LNCAP (cell line): ENCODE data around the gene ATAD3A.

Experiments
- CTCF ChIP-seq: fragments of 450-650 bp; IDR thresholded peaks from 2 replicates; pipeline ENCODE4 v1.5.1; 2017; ENCODE audit warnings: mild to moderate bottlenecking

ATAD3A gene

DNA sequence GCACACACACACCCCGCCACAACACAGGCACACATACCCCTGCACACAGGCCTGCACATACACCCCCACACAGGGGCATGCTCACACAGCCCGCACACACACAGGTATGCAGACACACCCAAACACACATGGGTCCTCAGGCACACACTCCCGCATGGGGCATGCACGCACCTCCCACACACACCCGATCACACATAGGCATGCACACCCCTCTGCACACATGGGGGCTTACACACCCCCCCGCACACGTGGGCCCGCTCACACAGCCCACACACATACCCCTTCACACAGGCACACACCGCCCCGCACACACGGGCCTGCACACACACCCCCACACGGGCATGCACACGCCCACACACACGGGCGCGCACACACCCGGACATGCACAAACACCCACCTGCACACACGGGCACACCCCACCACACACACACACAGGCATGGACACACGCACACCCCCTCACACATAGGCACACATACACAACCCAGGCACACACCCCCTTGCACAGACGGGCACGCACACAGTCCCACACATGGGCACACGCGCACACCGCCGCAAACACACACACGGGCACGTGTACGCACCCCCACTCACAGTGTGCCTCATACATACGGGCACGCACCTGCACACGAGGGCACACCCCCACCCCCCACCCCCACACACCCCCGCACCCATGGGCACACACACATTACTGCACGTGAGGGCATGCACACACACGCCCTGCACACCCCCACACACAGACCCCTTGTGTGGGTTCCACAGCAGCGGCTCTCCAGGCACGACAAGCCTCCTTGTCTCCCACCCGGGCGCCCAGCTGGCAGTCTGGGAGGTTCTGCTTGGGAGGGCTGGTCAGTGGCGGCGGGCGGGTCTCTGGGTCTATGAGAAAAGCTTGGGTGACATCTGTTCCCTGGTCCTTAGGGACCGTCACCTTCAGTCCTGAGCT, 32.1 kb upstream of the ATAD3A start:
- TF ChIP-seq CTCF = no peak

DNA sequence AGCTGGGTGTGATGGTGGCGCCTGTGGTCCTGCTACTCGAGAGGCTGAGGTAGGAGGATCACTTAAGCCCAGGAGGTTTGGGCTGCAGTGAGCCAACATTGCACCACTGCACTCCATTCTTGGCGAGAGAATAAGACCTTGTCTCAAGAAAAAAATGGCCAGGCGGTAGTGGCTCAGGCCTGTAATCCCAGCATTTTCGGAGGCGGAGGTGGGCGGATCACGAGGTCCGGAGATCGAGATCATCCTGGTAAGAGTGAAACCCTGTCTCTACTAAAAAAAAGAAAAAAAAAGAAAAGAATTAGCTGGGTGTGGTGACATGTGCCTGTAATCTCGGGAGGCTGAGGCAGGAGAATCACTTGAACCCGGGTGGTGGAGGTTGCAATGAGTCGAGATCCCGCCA, 29.1 kb upstream of the ATAD3A start:
- TF ChIP-seq CTCF = no peak

- no peak for TF ChIP-seq CTCF
Measured at GRCh38 chr1:1483714-1484113, 28.2 kb upstream of the ATAD3A start.

DNA sequence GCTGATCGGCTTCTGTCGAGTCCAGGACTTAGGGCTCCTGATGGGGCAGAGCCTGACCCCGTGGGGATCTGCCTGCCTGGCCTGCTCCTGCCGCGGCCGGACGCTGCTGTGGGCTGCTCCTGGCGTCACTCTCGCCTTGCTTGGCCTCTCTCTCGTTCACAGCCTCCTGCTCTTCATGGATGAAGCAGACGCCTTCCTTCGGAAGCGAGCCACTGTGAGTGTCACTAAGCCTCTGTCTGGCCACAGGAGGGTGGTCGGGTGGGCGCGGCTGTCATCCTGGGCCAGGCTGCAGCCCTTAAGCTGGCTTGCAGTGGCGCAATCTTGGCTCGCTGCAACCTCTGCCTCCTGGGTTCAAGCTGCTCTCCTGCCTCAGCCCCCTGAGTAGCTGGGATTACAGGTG, 24.3 kb upstream of the ATAD3A start:
- no peak for TF ChIP-seq CTCF

- TF ChIP-seq CTCF = no peak
Measured at GRCh38 chr1:1489231-1489630, 22.7 kb upstream of the ATAD3A start.

DNA sequence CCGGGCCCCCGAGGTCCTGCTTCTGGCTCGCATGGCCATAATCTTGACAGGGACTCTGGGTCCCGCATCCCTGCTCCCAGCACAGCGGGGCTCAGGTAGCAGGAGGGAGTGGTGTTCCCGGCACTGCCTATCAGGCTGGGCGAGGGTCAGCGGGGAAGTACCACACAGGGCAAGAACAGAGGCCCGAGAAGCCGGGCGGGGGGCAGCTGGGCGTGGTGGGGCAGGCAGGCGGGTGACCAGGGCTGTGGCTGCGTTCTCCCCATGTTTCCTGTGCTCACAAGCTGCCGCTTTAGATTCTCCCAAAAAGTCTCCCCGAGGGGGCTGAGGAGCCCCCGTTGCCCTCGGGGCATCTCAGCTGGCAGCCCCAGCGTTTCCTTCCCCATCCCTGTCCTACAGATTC, 22.1 kb upstream of the ATAD3A start:
- TF ChIP-seq CTCF = no peak

- no peak for TF ChIP-seq CTCF
Measured at GRCh38 chr1:1490633-1491230, 21.2 kb upstream of the ATAD3A start.
